Measurements from ENCODE around the gene CTNNB1. TPM values are rescaled to one million over a fixed set of nuclear protein-coding genes. Genes with fewer than 3 reads are reported as not detected.

The CTNNB1 gene
- polyA plus RNA-seq, 1 donor (not counting 4 experiments of a cell fraction or from before 2014, with no cell fraction given): 644 TPM

GRCh38 chr3:41212088-41212487 lies 12.8 kb downstream of the CTNNB1 start:
- Histone ChIP-seq H3K27ac (ENCODE audit: control insufficient read depth, insufficient read depth, low read length) (no peak overlapping the region), H3K9me3 (ENCODE audit: control insufficient read depth, low read depth, low read length) (no peaks in the 10 kb centered on the region), H3K9me1 (ENCODE audit: control insufficient read depth, extremely low read depth, insufficient read depth, low read length) (peaks cover 4% of the 10 kb centered on the region), H3K79me2 (ENCODE audit: control insufficient read depth, insufficient read depth, low read length) (peaks cover 98% of the 10 kb centered on the region), H3K4me1 (ENCODE audit: control insufficient read depth, extremely low read depth, insufficient read depth, low read length) (peaks cover 13% of the 10 kb centered on the region), H3K4me3 (ENCODE audit: control insufficient read depth in 2 of 3, extremely low read depth in 1 of 3, insufficient read depth in 2 of 3, low read depth in 1 of 3, low read length in 3 of 3) (no peak overlapping the region), H3K27me3 (ENCODE audit: control insufficient read depth, extremely low read depth, insufficient read depth, low read length) (no peaks in the 10 kb centered on the region), H3K36me3 (ENCODE audit: control insufficient read depth in 2 of 2, extremely low read depth in 1 of 2, insufficient read depth in 2 of 2, low read length in 2 of 2) (peaks cover 0 to 5% of the 10 kb centered on the region in 2 experiments), H3K4me2 (ENCODE audit: control insufficient read depth, extremely low read depth, insufficient read depth, low read depth, low read length) (no peak overlapping the region), H3K9ac (ENCODE audit: control insufficient read depth, extremely low read depth, insufficient read depth, low read length) (no peak overlapping the region), H2AFZ (ENCODE audit: control insufficient read depth, low read length) (no peak overlapping the region), H4K20me1 (ENCODE audit: control insufficient read depth, extremely low read depth, insufficient read depth, low read length) (peaks cover 69% of the 10 kb centered on the region)
- DNase-seq (ENCODE audit: low read depth, low spot score) (no peak), FAIRE-seq (no peak)
- TF ChIP-seq EZH2 (IDR thresholded peaks at IDR 0.05; ENCODE audit: low read length): no peak
- no peak for TF ChIP-seq CTCF (optimal IDR thresholded peaks at IDR 0.05 in 1 of 3, IDR thresholded peaks at IDR 0.05 in 1 of 3, conservative IDR thresholded peaks at IDR 0.05 in 1 of 3; ENCODE audit: extremely low read depth in 1 of 3, insufficient read depth in 2 of 3, low read length in 3 of 3)
- dilution Hi-C loops (cut with MboI; ENCODE audit: extremely low pct_ligation_motif_present, low sequenced_read_pairs): no loop called here

- Histone ChIP-seq H4K20me1 (ENCODE audit: control insufficient read depth, extremely low read depth, insufficient read depth, low read length) (peaks cover 61% of the 10 kb centered on the region), H3K27ac (ENCODE audit: control insufficient read depth, insufficient read depth, low read length) (no peak overlapping the region), H3K36me3 (ENCODE audit: control insufficient read depth in 2 of 2, extremely low read depth in 1 of 2, insufficient read depth in 2 of 2, low read length in 2 of 2) (peaks cover 0 to 5% of the 10 kb centered on the region in 2 experiments), H3K9me3 (ENCODE audit: control insufficient read depth, low read depth, low read length) (no peaks in the 10 kb centered on the region), H3K27me3 (ENCODE audit: control insufficient read depth, extremely low read depth, insufficient read depth, low read length) (no peaks in the 10 kb centered on the region), H3K4me2 (ENCODE audit: control insufficient read depth, extremely low read depth, insufficient read depth, low read depth, low read length) (no peak overlapping the region), H3K79me2 (ENCODE audit: control insufficient read depth, insufficient read depth, low read length) (peaks cover 98% of the 10 kb centered on the region), H3K4me3 (ENCODE audit: control insufficient read depth in 2 of 3, extremely low read depth in 1 of 3, insufficient read depth in 2 of 3, low read depth in 1 of 3, low read length in 3 of 3) (no peak overlapping the region), H3K9ac (ENCODE audit: control insufficient read depth, extremely low read depth, insufficient read depth, low read length) (no peak overlapping the region), H3K9me1 (ENCODE audit: control insufficient read depth, extremely low read depth, insufficient read depth, low read length) (peaks cover 4% of the 10 kb centered on the region), H3K4me1 (ENCODE audit: control insufficient read depth, extremely low read depth, insufficient read depth, low read length) (peaks cover 13% of the 10 kb centered on the region), H2AFZ (ENCODE audit: control insufficient read depth, low read length) (no peak overlapping the region)
- dilution Hi-C loops (cut with MboI; ENCODE audit: extremely low pct_ligation_motif_present, low sequenced_read_pairs): no loop called here
- DNase-seq (ENCODE audit: low read depth, low spot score): no peak
- no peak for FAIRE-seq
- TF ChIP-seq CTCF (optimal IDR thresholded peaks at IDR 0.05 in 1 of 3, IDR thresholded peaks at IDR 0.05 in 1 of 3, conservative IDR thresholded peaks at IDR 0.05 in 1 of 3; ENCODE audit: extremely low read depth in 1 of 3, insufficient read depth in 2 of 3, low read length in 3 of 3) (no peak), EZH2 (IDR thresholded peaks at IDR 0.05; ENCODE audit: low read length) (no peak)
Measured at GRCh38 chr3:41213588-41213987, 14.3 kb downstream of the CTNNB1 start.

Data from keratinocyte (primary cell).